ENCODE data around the gene LNP1. TPM values are rescaled to one million over a fixed set of nuclear protein-coding genes. Genes with fewer than 3 reads are reported as not detected.

LNP1 gene
- total RNA-seq, 1 experiment from 2014 or later: 3.3 TPM

DNA sequence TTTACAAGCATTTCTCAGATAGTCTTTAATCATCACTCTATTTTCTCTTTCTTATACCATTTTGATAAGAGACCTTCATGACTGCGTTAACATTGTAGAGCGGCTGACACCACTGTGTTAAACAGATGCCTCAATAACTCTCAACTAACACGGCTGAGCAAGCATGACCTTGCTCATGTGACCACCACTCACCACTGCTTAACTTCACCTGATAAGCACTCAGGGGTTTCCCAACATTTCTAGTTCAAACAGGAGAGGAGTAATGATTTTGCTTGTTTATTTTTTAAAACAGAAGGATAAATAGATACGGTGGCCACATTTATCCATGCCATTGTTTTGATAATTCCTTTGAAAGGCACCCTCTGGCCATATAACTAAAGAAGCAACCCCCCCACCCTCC lies 53.3 kb downstream of the LNP1 start:
- Histone ChIP-seq H3K4me1 (no peaks in the 10 kb centered on the region), H3K27me3 (replicated peaks; ENCODE audit: control insufficient read depth, insufficient read depth, low read length) (no peaks in the 10 kb centered on the region), H3K9me3 (no peaks in the 10 kb centered on the region), H3K36me3 (ENCODE audit: control insufficient read depth, insufficient read depth, low read length) (no peaks in the 10 kb centered on the region), H3K4me3 (ENCODE audit: low read depth, low read length) (no peak overlapping the region)
- no peaks in the 10 kb centered on the region for H3K4me1 Mint-ChIP-seq (ENCODE audit: low read depth, unreplicated experiment)
- H3K27ac Mint-ChIP-seq (ENCODE audit: unreplicated experiment): no peak overlapping the region
- TF ChIP-seq CTCF (IDR thresholded peaks at IDR 0.05; ENCODE audit: insufficient read depth in 1 of 2, low read depth in 1 of 2, low read length in 1 of 2, severe bottlenecking in 1 of 2, unreplicated experiment in 1 of 2): no peak
- POLR2A ChIA-PET: no interaction called here
- CTCF ChIA-PET: no interaction called here
- H3K9me3 Mint-ChIP-seq (ENCODE audit: unreplicated experiment): no peaks in the 10 kb centered on the region
- BruUV-seq (replicated peaks): no TSS peak
- no peaks in the 10 kb centered on the region for H3K36me3 Mint-ChIP-seq (ENCODE audit: insufficient read depth, unreplicated experiment)
- intact Hi-C loops (cut with micrococcal nuclease; ENCODE audit: unreplicated experiment): no loop called here
- no peaks in the 10 kb centered on the region for H3K27me3 Mint-ChIP-seq (ENCODE audit: insufficient read depth, unreplicated experiment)
- peak in 1 of 2 experiments; percentile 5 for DNase-seq
- no peak overlapping the region for H3K4me3 Mint-ChIP-seq (ENCODE audit: unreplicated experiment)

DNA sequence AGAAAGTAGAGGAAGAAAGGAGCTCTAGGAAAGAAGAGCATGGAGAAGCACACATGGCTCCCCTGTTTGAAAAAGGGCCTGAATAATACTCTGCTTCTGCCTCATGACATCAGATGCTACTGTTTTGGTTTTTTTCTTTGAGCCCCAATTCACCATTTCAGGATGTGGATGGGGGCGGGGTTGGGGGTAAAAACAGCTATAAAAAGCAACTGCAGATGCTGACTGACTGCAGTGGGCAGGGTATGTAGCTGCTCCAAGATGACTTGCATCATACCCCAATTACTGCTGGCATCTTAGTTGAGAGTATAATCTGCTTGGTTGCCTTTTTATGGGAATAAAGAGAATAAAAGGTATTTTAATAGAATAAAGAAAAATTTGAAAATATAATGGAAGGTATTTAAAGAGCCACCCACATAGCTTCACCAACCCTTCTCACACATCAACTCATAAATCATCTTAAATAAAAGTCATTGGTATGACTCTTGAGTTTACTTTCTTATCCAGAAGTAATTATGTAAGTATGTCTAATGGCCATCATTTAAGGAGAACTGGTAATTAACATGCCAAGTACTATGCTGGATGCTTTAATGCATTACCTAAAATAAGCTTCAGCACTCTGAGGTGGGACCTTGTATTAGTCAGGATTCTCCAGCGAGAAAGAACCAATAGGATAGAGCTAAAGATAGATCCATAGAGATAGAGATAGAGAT lies 54.7 kb downstream of the LNP1 start:
- H3K4me3 ChIP-seq (ENCODE audit: low read depth, low read length): no peak overlapping the region
- POLR2A ChIA-PET: no interaction called here
- H3K27ac Mint-ChIP-seq (ENCODE audit: unreplicated experiment): no peak overlapping the region

DNA sequence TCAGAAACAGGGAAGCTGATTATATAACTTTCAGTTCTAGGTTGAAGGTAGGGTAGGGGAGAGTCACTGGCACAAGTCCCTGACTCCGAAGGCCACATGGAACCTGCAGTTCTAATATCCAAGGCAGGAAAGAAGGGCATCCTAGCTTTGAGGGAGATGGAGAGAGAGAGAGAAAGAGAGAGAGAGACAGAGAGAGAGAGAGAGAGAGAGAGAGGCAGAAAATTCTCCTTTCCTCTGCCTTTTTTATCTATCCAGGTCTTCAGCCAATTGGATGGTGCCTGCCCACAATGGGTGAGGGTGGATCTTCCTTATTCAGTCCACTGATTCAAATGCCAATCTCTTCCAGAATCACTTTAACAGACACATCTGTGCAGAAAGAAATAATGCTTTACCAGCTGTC lies 55.4 kb downstream of the LNP1 start:
- Mint-ChIP-seq H3K4me1 (ENCODE audit: low read depth, unreplicated experiment) (no peaks in the 10 kb centered on the region), H3K4me3 (ENCODE audit: unreplicated experiment) (no peak overlapping the region), H3K9me3 (ENCODE audit: unreplicated experiment) (no peaks in the 10 kb centered on the region), H3K27ac (ENCODE audit: unreplicated experiment) (no peak overlapping the region), H3K36me3 (ENCODE audit: insufficient read depth, unreplicated experiment) (no peaks in the 10 kb centered on the region), H3K27me3 (ENCODE audit: insufficient read depth, unreplicated experiment) (no peaks in the 10 kb centered on the region)
- no peak for TF ChIP-seq CTCF (IDR thresholded peaks at IDR 0.05; ENCODE audit: insufficient read depth in 1 of 2, low read depth in 1 of 2, low read length in 1 of 2, severe bottlenecking in 1 of 2, unreplicated experiment in 1 of 2)
- Histone ChIP-seq H3K27me3 (replicated peaks; ENCODE audit: control insufficient read depth, insufficient read depth, low read length) (no peaks in the 10 kb centered on the region), H3K36me3 (ENCODE audit: control insufficient read depth, insufficient read depth, low read length) (no peaks in the 10 kb centered on the region), H3K4me1 (no peaks in the 10 kb centered on the region), H3K9me3 (no peaks in the 10 kb centered on the region), H3K4me3 (ENCODE audit: low read depth, low read length) (no peak overlapping the region)
- ChIA-PET POLR2A (no interaction called here), CTCF (no interaction called here)
- intact Hi-C loops (cut with micrococcal nuclease; ENCODE audit: unreplicated experiment): no loop called here
- no TSS peak for BruUV-seq (replicated peaks)
- no peak for DNase-seq

More for the DNA sequence above, 54.7 kb downstream of the LNP1 start:
- Histone ChIP-seq H3K4me1 (no peaks in the 10 kb centered on the region), H3K27me3 (replicated peaks; ENCODE audit: control insufficient read depth, insufficient read depth, low read length) (no peaks in the 10 kb centered on the region), H3K36me3 (ENCODE audit: control insufficient read depth, insufficient read depth, low read length) (no peaks in the 10 kb centered on the region), H3K9me3 (no peaks in the 10 kb centered on the region)
- H3K27me3 Mint-ChIP-seq (ENCODE audit: insufficient read depth, unreplicated experiment): no peaks in the 10 kb centered on the region
- H3K4me3 Mint-ChIP-seq (ENCODE audit: unreplicated experiment): no peak overlapping the region
- no peaks in the 10 kb centered on the region for H3K36me3 Mint-ChIP-seq (ENCODE audit: insufficient read depth, unreplicated experiment)
- BruUV-seq (replicated peaks): no TSS peak
- no peaks in the 10 kb centered on the region for H3K4me1 Mint-ChIP-seq (ENCODE audit: low read depth, unreplicated experiment)
- TF ChIP-seq CTCF (IDR thresholded peaks at IDR 0.05; ENCODE audit: insufficient read depth in 1 of 2, low read depth in 1 of 2, low read length in 1 of 2, severe bottlenecking in 1 of 2, unreplicated experiment in 1 of 2): no peak
- DNase-seq: no peak
- CTCF ChIA-PET: no interaction called here
- intact Hi-C loops (cut with micrococcal nuclease; ENCODE audit: unreplicated experiment): no loop called here
- H3K9me3 Mint-ChIP-seq (ENCODE audit: unreplicated experiment): no peaks in the 10 kb centered on the region

Measured in Caco-2 (cell line).